IMR-90 (cell line): ENCODE measurements around the gene EAF2. TPM values are rescaled to one million over a fixed set of nuclear protein-coding genes. Genes with fewer than 3 reads are reported as not detected.

Experiments used
- ATAC-seq: fragments of 200-7000 bp; cut with Tn5 transposase; 2 replicates; pipeline ENCODE4 v1.9.1; 2020; ENCODE audit warnings: low read depth, mild to moderate bottlenecking, moderate library complexity
- BruUV-seq: library from RNA; stranded (reverse); fragments of 400-500 nt; replicated peaks from 2 replicates; lab custom pipeline; 2021; lab: Mats Ljungman, UMichigan
- CTCF ChIA-PET: fragments of 300-600 bp; formaldehyde crosslinking; extraction: SDS; loops from one replicate; lab custom pipeline; 2021; ENCODE audit warnings: antibody characterized with exemption; lab: Yijun Ruan, JAX
- POLR2A ChIA-PET: fragments of 300-600 bp; sonication (Branson Sonifier 250); formaldehyde crosslinking; loops from one replicate; lab custom pipeline; 2022; ENCODE audit warnings: antibody characterized with exemption; ENCODE audit not compliant: unreplicated experiment; lab: Charles Lee
- DNase-seq: peaks from one replicate; pipeline ENCODE4 v3.0.0; 2013
- H2AFZ ChIP-seq: replicated peaks from 2 replicates; pipeline ENCODE3; 2013; ENCODE audit warnings: low read length, mild to moderate bottlenecking; ENCODE audit not compliant: poor library complexity
- H2AK5ac ChIP-seq: 2 replicates; pipeline ENCODE4 v1.6.1; 2013; ENCODE audit warnings: low read depth, low read length, inconsistent platforms
- H2AK9ac ChIP-seq: replicated peaks from 2 replicates; pipeline ENCODE3; 2013; ENCODE audit warnings: mild to moderate bottlenecking, low read depth, low read length, moderate library complexity; ENCODE audit not compliant: poor library complexity
- H2BK120ac ChIP-seq: 2 replicates; pipeline ENCODE4 v1.6.1; 2013; ENCODE audit warnings: low read depth, low read length, inconsistent platforms
- H2BK15ac ChIP-seq: 3 replicates; pipeline ENCODE4 v1.6.1; 2013; ENCODE audit warnings: low read depth, low read length, inconsistent platforms
- H2BK20ac ChIP-seq: 2 replicates; pipeline ENCODE4 v1.6.1; 2013; ENCODE audit warnings: low read depth, mild to moderate bottlenecking, inconsistent platforms, low read length, moderate library complexity
- H2BK5ac ChIP-seq: 2 replicates; pipeline ENCODE4 v1.6.1; 2013; ENCODE audit warnings: mild to moderate bottlenecking, low read depth, low read length, inconsistent platforms; ENCODE audit not compliant: poor library complexity, severe bottlenecking
- H3K14ac ChIP-seq: replicated peaks from 2 replicates; pipeline ENCODE4 v1.6.1; 2013; ENCODE audit warnings: low read depth, low read length, inconsistent platforms
- H3K18ac ChIP-seq: 2 replicates; pipeline ENCODE4 v1.6.1; 2013; ENCODE audit warnings: low read depth, low read length, control low read depth
- H3K23ac ChIP-seq: 2 replicates; pipeline ENCODE4 v1.6.1; 2013; ENCODE audit warnings: low read depth, low read length, inconsistent platforms
- H3K27ac ChIP-seq: 2 replicates; pipeline ENCODE4 v1.5.1; 2013; ENCODE audit warnings: mild to moderate bottlenecking, control low read depth, low read length; ENCODE audit not compliant: insufficient read depth
- H3K27me3 ChIP-seq: 2 replicates; pipeline ENCODE4 v1.6.1; 2013; ENCODE audit warnings: low read length; ENCODE audit not compliant: control insufficient read depth, insufficient read depth
- H3K36me3 ChIP-seq: 2 replicates; pipeline ENCODE4 v1.6.1; 2013; ENCODE audit warnings: low read length, mixed read lengths; ENCODE audit not compliant: control insufficient read depth, insufficient read depth
- H3K4ac ChIP-seq: 2 replicates; pipeline ENCODE4 v1.6.1; 2013; ENCODE audit warnings: low read depth, low read length, inconsistent platforms
- H3K4me1 ChIP-seq: 2 replicates; pipeline ENCODE4 v1.6.1; 2013; ENCODE audit warnings: low read length, mixed read lengths; ENCODE audit not compliant: control insufficient read depth, insufficient read depth
- H3K4me2 ChIP-seq: 2 replicates; pipeline ENCODE4 v1.6.1; 2013; ENCODE audit warnings: low read depth, mild to moderate bottlenecking, control low read depth, low read length, moderate library complexity
- H3K4me3 ChIP-seq: 2 replicates; pipeline ENCODE4 v1.5.1; 2013; ENCODE audit warnings: low read depth, mild to moderate bottlenecking, control low read depth, low read length, moderate library complexity; ENCODE audit not compliant: insufficient read depth
- H3K56ac ChIP-seq: 2 replicates; pipeline ENCODE4 v1.6.1; 2013; ENCODE audit warnings: low read length, inconsistent platforms; ENCODE audit not compliant: insufficient read depth; ENCODE audit errors: extremely low read depth
- H3K79me1 ChIP-seq, 2 experiments: 2 replicates each; pipeline ENCODE4 v1.6.1; 2013; ENCODE audit warnings: low read length in 2 of 2, inconsistent platforms in 1 of 2, low read depth in 1 of 2
- H3K9ac ChIP-seq: 2 replicates; pipeline ENCODE4 v1.6.1; 2013; ENCODE audit warnings: low read depth, low read length, control low read depth
- H3K9me1 ChIP-seq: 2 replicates; pipeline ENCODE4 v1.6.1; 2013; ENCODE audit warnings: low read length, inconsistent platforms; ENCODE audit not compliant: insufficient read depth
- H3K9me3 ChIP-seq: 2 replicates; pipeline ENCODE4 v1.6.1; 2013; ENCODE audit warnings: low read length; ENCODE audit not compliant: control insufficient read depth, insufficient read depth
- H4K20me1 ChIP-seq: 2 replicates; pipeline ENCODE4 v1.6.1; 2013; ENCODE audit warnings: low read length, inconsistent platforms; ENCODE audit not compliant: insufficient read depth
- H4K5ac ChIP-seq: 2 replicates; pipeline ENCODE4 v1.6.1; 2013; ENCODE audit warnings: mild to moderate bottlenecking, low read depth, low read length, control low read depth
- H4K8ac ChIP-seq, 2 experiments: 2 replicates each; pipeline ENCODE4 v1.6.1; 2013; ENCODE audit warnings: low read depth in 2 of 2, low read length in 2 of 2, control low read depth in 1 of 2, inconsistent platforms in 1 of 2
- H4K91ac ChIP-seq: 2 replicates; pipeline ENCODE4 v1.6.1; 2013; ENCODE audit warnings: low read depth, low read length, inconsistent platforms; ENCODE audit not compliant: insufficient read depth
- ELK1 ChIP-seq: fragments of 150-350 bp; IDR thresholded peaks from 2 replicates; pipeline ENCODE4 v1.6.1; 2016; ENCODE audit warnings: low read depth, mild to moderate bottlenecking, low read length, moderate library complexity, borderline replicate concordance
- POLR2A ChIP-seq: IDR thresholded peaks from 2 replicates; pipeline ENCODE4 v1.6.1; 2012; ENCODE audit warnings: mild to moderate bottlenecking, low read depth, low read length
- WGBS, 2 experiments: methylation state at CpG; one replicate each; pipeline versions ENCODE4 v1.1.5 to v1.1.7; 2013; ENCODE audit warnings: missing lambda C conversion rate in 2 of 2; ENCODE audit not compliant: insufficient read length in 1 of 2; ENCODE audit errors: extremely low coverage in 2 of 2; 5-methylcytosine and 5-hydroxymethylcytosine counted together
- dilution Hi-C: fragments of 300-500 bp; cut with HindIII; formaldehyde crosslinking; loops from one replicate; pipeline ENCODE4 v1.14.3; 2018; ENCODE audit warnings: low sequenced_read_pairs; ENCODE audit not compliant: unreplicated experiment
- in situ Hi-C: fragments of 300-500 bp; cut with MboI; formaldehyde crosslinking; loops from 3 replicates; pipeline ENCODE4 v1.14.3; 2019; ENCODE audit warnings: low sequenced_read_pairs, inconsistent platforms, mixed read lengths
- intact Hi-C: fragments of 100-400 bp; cut with micrococcal nuclease; formaldehyde crosslinking; loops from 2 replicates; pipeline ENCODE4 v1.10.0; 2022
- polyA plus RNA-seq, 3 experiments: library from polyadenylated mRNA; depleted of rRNA; stranded (reverse); fragments of >200 nt; gene quantifications; 2 replicates each; pipeline ENCODE4 v1.2.3, GENCODE V29; 2012; ENCODE audit warnings: low replicate concordance in 1 of 3
- total RNA-seq: library from RNA; depleted of rRNA; stranded (reverse); fragments of >200 nt; gene quantifications from 2 replicates; pipeline ENCODE4 v1.2.3, GENCODE V29; 2012; rRNA removed

EAF2 gene
- total and polyA plus RNA-seq, 2 of the 4 experiments (the other 2 are of a cell fraction) = 2.2 to 2.3 TPM

DNA sequence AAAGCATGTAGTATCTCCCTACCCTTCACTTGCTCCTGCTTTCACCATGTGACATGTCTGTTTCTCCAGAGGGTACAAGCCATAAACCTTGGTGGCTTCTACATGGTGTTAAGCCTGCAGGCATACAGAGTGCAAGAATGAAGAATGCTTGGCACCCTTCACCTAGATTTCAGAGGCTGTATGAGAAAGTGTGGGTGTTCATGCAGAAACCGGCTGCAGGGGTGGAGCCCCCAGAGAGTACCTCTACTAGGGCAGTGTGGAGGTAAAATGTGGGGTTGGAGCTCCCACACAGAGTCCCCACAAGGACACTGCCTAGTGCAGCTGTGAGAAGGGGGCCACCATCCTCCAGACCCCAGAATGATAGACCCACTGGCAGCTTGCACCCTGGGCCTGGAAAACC lies 91.4 kb downstream of the EAF2 start:
- Histone ChIP-seq H2BK5ac (no peak overlapping the region), H4K91ac (no peak overlapping the region), H3K4me1 (no peaks in the 10 kb centered on the region), H3K27ac (no peak overlapping the region), H4K8ac (no peak overlapping the region), H2BK120ac (no peak overlapping the region), H2AK5ac (no peak overlapping the region), H2AFZ (no peak overlapping the region), H2BK15ac (no peak overlapping the region), H3K27me3 (no peaks in the 10 kb centered on the region), H3K18ac (no peak overlapping the region), H3K4ac (no peak overlapping the region), H3K79me1 (no peaks in the 10 kb centered on the region), H3K23ac (no peak overlapping the region), H3K4me3 (no peak overlapping the region), H3K14ac (no peak overlapping the region), H2AK9ac (no peak overlapping the region), H4K5ac (no peak overlapping the region), H3K56ac (no peak overlapping the region), H3K4me2 (no peak overlapping the region), H3K9ac (no peak overlapping the region), H3K9me3 (no peaks in the 10 kb centered on the region), H2BK20ac (no peak overlapping the region), H3K9me1 (no peaks in the 10 kb centered on the region), H3K36me3 (no peaks in the 10 kb centered on the region), H4K20me1 (no peaks in the 10 kb centered on the region)
- dilution Hi-C loops = no loop called here
- BruUV-seq = no TSS peak
- intact Hi-C loops = no loop called here
- no peak for TF ChIP-seq ELK1
- TF ChIP-seq POLR2A = no peak
- ATAC-seq (no peak), DNase-seq (no peak)
- in situ Hi-C loops = no loop called here
- CTCF ChIA-PET = no interaction called here
- POLR2A ChIA-PET = no interaction called here
- WGBS, 2 experiments = no CpG with 5 or more reads among the region's 1 CpG

Other genes with a start within 250 kb of the EAF2 start
- gene FBXO40, start 241.8 kb upstream of the EAF2 start, total RNA-seq = not detected in 2 replicates
- gene FBXO40, start 241.8 kb upstream of the EAF2 start, polyA plus RNA-seq (2012; rRNA removed) = not detected in 2 replicates
- gene HCLS1, start 174.3 kb upstream of the EAF2 start, total RNA-seq = 0.54 and 0.56 TPM in 2 replicates
- gene HCLS1, start 174.3 kb upstream of the EAF2 start, polyA plus RNA-seq (2012; rRNA removed) = 0.67 and 1.1 TPM in 2 replicates
- 30.3 and 56.1 TPM in 2 replicates for gene GOLGB1, start 85.5 kb upstream of the EAF2 start, total RNA-seq
- 9.1 and 13.3 TPM in 2 replicates for gene GOLGB1, start 85.5 kb upstream of the EAF2 start, polyA plus RNA-seq (2012; rRNA removed)
- gene IQCB1, start 149 bp upstream of the EAF2 start, total RNA-seq = 18.3 and 26.4 TPM in 2 replicates
- 9.7 and 13.5 TPM in 2 replicates for gene IQCB1, start 149 bp upstream of the EAF2 start, polyA plus RNA-seq (2012; rRNA removed)
- gene SLC15A2, start 59.2 kb downstream of the EAF2 start, total RNA-seq = under 0.01 and 0.18 TPM in 2 replicates
- gene SLC15A2, start 59.2 kb downstream of the EAF2 start, polyA plus RNA-seq (2012; rRNA removed) = 0.07 and 0.31 TPM in 2 replicates
- gene ILDR1, start 187.0 kb downstream of the EAF2 start, total RNA-seq = not detected in 2 replicates
- not detected in 2 replicates for gene ILDR1, start 187.0 kb downstream of the EAF2 start, polyA plus RNA-seq (2012; rRNA removed)
- gene CD86, start 220.2 kb downstream of the EAF2 start, total RNA-seq = not detected in 2 replicates
- not detected in 2 replicates for gene CD86, start 220.2 kb downstream of the EAF2 start, polyA plus RNA-seq (2012; rRNA removed)